Activated naive CD8-positive, alpha-beta T cell (primary cell): Measurements from ENCODE around the gene SLC12A1.
A peak's percentile ranks its signal among the peaks of the same experiment; 100 is the strongest.

Experiments
- H3K27ac Mint-ChIP-seq: one replicate; pipeline ENCODE4 v1.8.0; 2021; ENCODE audit warnings: mixed read lengths
- H3K27me3 Mint-ChIP-seq: one replicate; pipeline ENCODE4 v1.8.0; 2021; ENCODE audit warnings: mixed read lengths
- H3K36me3 Mint-ChIP-seq: one replicate; pipeline ENCODE4 v1.8.0; 2021; ENCODE audit warnings: mixed read lengths
- H3K4me1 Mint-ChIP-seq: one replicate; pipeline ENCODE4 v1.8.0; 2021; ENCODE audit warnings: low read depth, mixed read lengths
- H3K4me3 Mint-ChIP-seq: one replicate; pipeline ENCODE4 v1.8.0; 2021; ENCODE audit warnings: mild to moderate bottlenecking, mixed read lengths
- H3K9me3 Mint-ChIP-seq: one replicate; pipeline ENCODE4 v1.8.0; 2021; ENCODE audit warnings: low read depth, mixed read lengths

Gene SLC12A1

GRCh38 chr15:48273049-48273448 lies 66.9 kb downstream of the SLC12A1 start:
- no peaks in the 10 kb centered on the region for H3K36me3 Mint-ChIP-seq
- H3K9me3 Mint-ChIP-seq = no peaks in the 10 kb centered on the region
- H3K27ac Mint-ChIP-seq = no peak overlapping the region
- no peak overlapping the region for H3K4me3 Mint-ChIP-seq
- no peaks in the 10 kb centered on the region for H3K4me1 Mint-ChIP-seq
- peaks cover 3% of the 10 kb centered on the region for H3K27me3 Mint-ChIP-seq

- Mint-ChIP-seq H3K4me1 (no peaks in the 10 kb centered on the region), H3K36me3 (no peaks in the 10 kb centered on the region), H3K27me3 (peaks cover 3% of the 10 kb centered on the region), H3K9me3 (no peaks in the 10 kb centered on the region), H3K4me3 (no peak overlapping the region), H3K27ac (no peak overlapping the region)
Observed at GRCh38 chr15:48278666-48279065, 72.6 kb downstream of the SLC12A1 start.

- H3K9me3 Mint-ChIP-seq = no peaks in the 10 kb centered on the region
- no peak overlapping the region for H3K27ac Mint-ChIP-seq
- no peak overlapping the region for H3K4me3 Mint-ChIP-seq
- no peaks in the 10 kb centered on the region for H3K36me3 Mint-ChIP-seq
- H3K27me3 Mint-ChIP-seq = peaks cover under 1% of the 10 kb centered on the region
- no peaks in the 10 kb centered on the region for H3K4me1 Mint-ChIP-seq
Observed at GRCh38 chr15:48279608-48280007, 73.5 kb downstream of the SLC12A1 start.

DNA sequence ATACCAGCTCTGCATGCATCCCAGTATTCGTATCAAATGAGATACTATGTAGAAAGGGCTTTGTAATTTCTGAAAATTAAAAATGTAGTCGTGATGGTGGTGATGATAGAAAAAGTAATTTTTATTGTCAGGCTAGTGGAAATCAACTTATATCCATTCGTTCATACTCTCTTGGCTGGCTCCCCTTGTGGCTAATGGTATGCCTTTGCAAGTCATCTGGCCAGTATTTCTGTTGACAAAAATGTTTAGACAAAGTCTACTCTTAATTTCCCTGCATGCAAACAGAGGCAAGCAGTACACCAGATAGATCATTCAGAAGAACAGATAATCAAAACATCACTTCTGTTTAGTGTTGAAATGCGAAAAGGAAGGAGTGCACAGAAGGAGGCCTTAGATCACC lies 75.6 kb downstream of the SLC12A1 start:
- no peak overlapping the region for H3K27ac Mint-ChIP-seq
- no peak overlapping the region for H3K4me3 Mint-ChIP-seq
- H3K27me3 Mint-ChIP-seq = peaks cover 5% of the 10 kb centered on the region
- H3K36me3 Mint-ChIP-seq = no peaks in the 10 kb centered on the region
- no peaks in the 10 kb centered on the region for H3K9me3 Mint-ChIP-seq
- H3K4me1 Mint-ChIP-seq = no peaks in the 10 kb centered on the region

GRCh38 chr15:48282216-48282615 lies 76.1 kb downstream of the SLC12A1 start:
- Mint-ChIP-seq H3K4me1 (no peaks in the 10 kb centered on the region), H3K4me3 (no peak overlapping the region), H3K27me3 (peaks cover 5% of the 10 kb centered on the region), H3K36me3 (no peaks in the 10 kb centered on the region), H3K9me3 (no peaks in the 10 kb centered on the region), H3K27ac (no peak overlapping the region)

DNA sequence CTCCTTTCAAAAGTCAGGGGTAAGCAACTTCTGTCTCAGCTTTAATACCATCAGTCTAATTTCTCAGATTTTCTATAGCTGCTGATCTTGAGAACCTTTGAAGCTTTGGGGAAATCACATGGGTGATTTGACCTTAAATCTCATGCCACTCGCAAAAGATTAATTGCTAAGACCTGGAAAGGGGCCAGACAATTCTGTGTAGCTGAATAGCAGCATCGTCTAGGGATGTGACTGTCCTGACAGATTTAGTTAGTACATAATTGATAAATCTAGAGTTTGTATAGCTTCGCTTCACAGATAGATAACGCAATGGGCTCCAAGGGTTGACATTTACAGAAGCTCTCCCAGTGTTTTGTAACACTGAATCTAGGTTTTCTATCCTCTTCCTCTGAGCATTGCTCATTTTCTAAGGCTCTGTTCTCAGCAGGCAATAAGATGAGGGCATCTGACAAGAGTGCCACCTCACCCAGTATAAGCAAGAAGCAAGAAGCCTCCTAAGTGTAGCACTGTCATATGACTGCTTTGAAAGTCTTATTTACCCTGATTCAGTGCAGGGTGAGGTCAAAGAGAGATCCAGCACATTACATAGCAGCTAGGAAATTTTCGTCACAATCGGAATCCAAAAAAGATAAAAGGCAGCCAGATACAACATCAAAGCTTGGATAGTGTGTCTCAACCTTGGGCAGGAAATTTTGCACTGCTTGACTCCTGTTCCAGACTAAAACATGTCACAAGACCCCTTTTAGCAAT lies 77.5 kb downstream of the SLC12A1 start:
- Mint-ChIP-seq H3K4me3 (no peak overlapping the region), H3K27ac (no peak overlapping the region), H3K4me1 (no peaks in the 10 kb centered on the region)

GRCh38 chr15:48285329-48286214 lies 79.5 kb downstream of the SLC12A1 start:
- Mint-ChIP-seq H3K4me1 (no peaks in the 10 kb centered on the region), H3K27ac (no peak overlapping the region), H3K9me3 (no peaks in the 10 kb centered on the region), H3K36me3 (no peaks in the 10 kb centered on the region), H3K27me3 (peaks cover 5% of the 10 kb centered on the region), H3K4me3 (peak overlapping the region; percentile 27)

More for the DNA sequence above, 77.5 kb downstream of the SLC12A1 start:
- Mint-ChIP-seq H3K9me3 (no peaks in the 10 kb centered on the region), H3K27me3 (peaks cover 5% of the 10 kb centered on the region), H3K36me3 (no peaks in the 10 kb centered on the region)

- H3K4me3 Mint-ChIP-seq = no peak overlapping the region
- H3K27me3 Mint-ChIP-seq = peaks cover 5% of the 10 kb centered on the region
- H3K9me3 Mint-ChIP-seq = no peaks in the 10 kb centered on the region
- no peaks in the 10 kb centered on the region for H3K36me3 Mint-ChIP-seq
- H3K27ac Mint-ChIP-seq = no peak overlapping the region
- H3K4me1 Mint-ChIP-seq = no peaks in the 10 kb centered on the region
Observed at GRCh38 chr15:48289628-48290027, 83.5 kb downstream of the SLC12A1 start.

- Mint-ChIP-seq H3K9me3 (no peaks in the 10 kb centered on the region), H3K4me1 (no peaks in the 10 kb centered on the region), H3K27ac (no peak overlapping the region), H3K4me3 (no peak overlapping the region), H3K27me3 (peaks cover 5% of the 10 kb centered on the region), H3K36me3 (no peaks in the 10 kb centered on the region)
Observed at GRCh38 chr15:48292458-48292857, 86.4 kb downstream of the SLC12A1 start.

- H3K9me3 Mint-ChIP-seq = no peaks in the 10 kb centered on the region
- no peak overlapping the region for H3K27ac Mint-ChIP-seq
- no peaks in the 10 kb centered on the region for H3K36me3 Mint-ChIP-seq
- H3K27me3 Mint-ChIP-seq = peaks cover 5% of the 10 kb centered on the region
- H3K4me3 Mint-ChIP-seq = no peak overlapping the region
- H3K4me1 Mint-ChIP-seq = no peaks in the 10 kb centered on the region
Observed at GRCh38 chr15:48297668-48298067, 91.6 kb downstream of the SLC12A1 start.

- H3K4me3 Mint-ChIP-seq = no peak overlapping the region
- no peaks in the 10 kb centered on the region for H3K36me3 Mint-ChIP-seq
- no peak overlapping the region for H3K27ac Mint-ChIP-seq
- no peaks in the 10 kb centered on the region for H3K4me1 Mint-ChIP-seq
- H3K9me3 Mint-ChIP-seq = no peaks in the 10 kb centered on the region
- peaks cover 5% of the 10 kb centered on the region for H3K27me3 Mint-ChIP-seq
Observed at GRCh38 chr15:48298914-48299313, 92.8 kb downstream of the SLC12A1 start.

- Mint-ChIP-seq H3K9me3 (no peaks in the 10 kb centered on the region), H3K36me3 (no peaks in the 10 kb centered on the region), H3K27ac (no peak overlapping the region), H3K27me3 (peaks cover 5% of the 10 kb centered on the region), H3K4me1 (no peaks in the 10 kb centered on the region), H3K4me3 (no peak overlapping the region)
Observed at GRCh38 chr15:48300038-48300437, 93.9 kb downstream of the SLC12A1 start.

- Mint-ChIP-seq H3K9me3 (no peaks in the 10 kb centered on the region), H3K27ac (no peak overlapping the region), H3K4me3 (no peak overlapping the region), H3K27me3 (no peaks in the 10 kb centered on the region), H3K4me1 (no peaks in the 10 kb centered on the region), H3K36me3 (no peaks in the 10 kb centered on the region)
Observed at GRCh38 chr15:48304398-48304797, 98.3 kb downstream of the SLC12A1 start.

- no peaks in the 10 kb centered on the region for H3K4me1 Mint-ChIP-seq
- no peak overlapping the region for H3K27ac Mint-ChIP-seq
- H3K36me3 Mint-ChIP-seq = no peaks in the 10 kb centered on the region
- no peaks in the 10 kb centered on the region for H3K27me3 Mint-ChIP-seq
- H3K9me3 Mint-ChIP-seq = no peaks in the 10 kb centered on the region
- H3K4me3 Mint-ChIP-seq = no peak overlapping the region
Observed at GRCh38 chr15:48306639-48307038, 100.5 kb downstream of the SLC12A1 start.

GRCh38 chr15:48307586-48307985 lies 101.5 kb downstream of the SLC12A1 start:
- H3K27me3 Mint-ChIP-seq = no peaks in the 10 kb centered on the region
- H3K9me3 Mint-ChIP-seq = no peaks in the 10 kb centered on the region
- no peak overlapping the region for H3K27ac Mint-ChIP-seq
- no peaks in the 10 kb centered on the region for H3K36me3 Mint-ChIP-seq
- H3K4me1 Mint-ChIP-seq = no peaks in the 10 kb centered on the region
- no peak overlapping the region for H3K4me3 Mint-ChIP-seq
